Measurements from ENCODE around the gene SMIM23.

DNA sequence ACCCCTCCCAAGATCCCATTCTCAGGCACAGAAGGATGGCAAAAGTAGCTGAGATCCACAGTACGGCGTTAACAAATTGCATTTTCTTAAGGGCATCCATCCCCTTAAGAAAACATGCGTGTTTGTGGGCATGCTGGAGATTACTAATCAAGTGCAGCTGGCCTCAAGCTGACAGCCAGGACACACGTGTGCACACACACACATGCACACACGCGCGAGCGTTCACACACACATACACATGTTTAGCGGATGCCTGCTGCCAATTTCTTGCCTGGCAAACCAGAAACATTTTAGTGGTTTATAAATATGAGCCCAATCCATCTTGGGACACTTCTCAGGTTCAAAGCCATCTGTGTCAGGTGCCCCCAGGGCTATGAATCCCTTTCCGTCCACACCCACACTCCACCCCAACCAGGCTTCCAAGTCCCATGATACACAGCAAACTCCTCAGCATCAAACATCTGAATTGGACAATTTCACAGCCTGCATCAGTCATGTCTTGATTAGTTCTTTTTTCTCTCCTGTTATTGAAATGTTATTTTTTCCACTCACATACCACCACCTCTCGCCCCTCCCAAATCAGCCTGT lies 23.5 kb upstream of the SMIM23 start:
- TF ChIP-seq, protein P1, sequence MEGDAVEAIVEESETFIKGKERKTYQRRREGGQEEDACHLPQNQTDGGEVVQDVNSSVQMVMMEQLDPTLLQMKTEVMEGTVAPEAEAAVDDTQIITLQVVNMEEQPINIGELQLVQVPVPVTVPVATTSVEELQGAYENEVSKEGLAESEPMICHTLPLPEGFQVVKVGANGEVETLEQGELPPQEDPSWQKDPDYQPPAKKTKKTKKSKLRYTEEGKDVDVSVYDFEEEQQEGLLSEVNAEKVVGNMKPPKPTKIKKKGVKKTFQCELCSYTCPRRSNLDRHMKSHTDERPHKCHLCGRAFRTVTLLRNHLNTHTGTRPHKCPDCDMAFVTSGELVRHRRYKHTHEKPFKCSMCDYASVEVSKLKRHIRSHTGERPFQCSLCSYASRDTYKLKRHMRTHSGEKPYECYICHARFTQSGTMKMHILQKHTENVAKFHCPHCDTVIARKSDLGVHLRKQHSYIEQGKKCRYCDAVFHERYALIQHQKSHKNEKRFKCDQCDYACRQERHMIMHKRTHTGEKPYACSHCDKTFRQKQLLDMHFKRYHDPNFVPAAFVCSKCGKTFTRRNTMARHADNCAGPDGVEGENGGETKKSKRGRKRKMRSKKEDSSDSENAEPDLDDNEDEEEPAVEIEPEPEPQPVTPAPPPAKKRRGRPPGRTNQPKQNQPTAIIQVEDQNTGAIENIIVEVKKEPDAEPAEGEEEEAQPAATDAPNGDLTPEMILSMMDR (IDR thresholded peaks at IDR 0.05; ENCODE audit: low read length): no peak
- TF ChIP-seq EZH2 (IDR thresholded peaks at IDR 0.05; ENCODE audit: borderline replicate concordance, low read length): no peak
